Hepatocyte (in vitro differentiated cells): ENCODE measurements around the gene PRELP. TPM values are rescaled to one million over a fixed set of nuclear protein-coding genes. Genes with fewer than 3 reads are reported as not detected.

Experiments used
- DNase-seq: peaks from one replicate; pipeline ENCODE4 v3.0.0-alpha.2; 2016; ENCODE audit warnings: low spot score
- H2AFZ ChIP-seq: fragments of 200-600 bp; sonication (generic); 2 replicates; pipeline ENCODE4 v1.6.0; 2016; ENCODE audit warnings: antibody characterized with exemption, mild to moderate bottlenecking
- H3K27ac ChIP-seq: fragments of 200-600 bp; sonication (generic); 2 replicates; pipeline ENCODE4 v1.5.1; 2016; ENCODE audit warnings: mild to moderate bottlenecking
- H3K27me3 ChIP-seq: fragments of 200-600 bp; sonication (generic); 2 replicates; pipeline ENCODE4 v1.6.1; 2016
- H3K36me3 ChIP-seq: fragments of 200-600 bp; sonication (generic); replicated peaks from 2 replicates; pipeline ENCODE4 v1.5.1; 2016; ENCODE audit warnings: low read depth; ENCODE audit not compliant: insufficient read depth
- H3K4me1 ChIP-seq: fragments of 200-600 bp; sonication (generic); 2 replicates; pipeline ENCODE4 v1.5.1; 2016; ENCODE audit warnings: mild to moderate bottlenecking, moderate library complexity; ENCODE audit not compliant: insufficient read depth
- H3K4me2 ChIP-seq: fragments of 200-600 bp; sonication (generic); 2 replicates; pipeline ENCODE4 v1.6.0; 2016
- H3K4me3 ChIP-seq: fragments of 200-600 bp; sonication (generic); 2 replicates; pipeline ENCODE4 v1.5.1; 2016; ENCODE audit warnings: mild to moderate bottlenecking
- H3K79me2 ChIP-seq: fragments of 200-600 bp; sonication (generic); 2 replicates; pipeline ENCODE4 v1.6.0; 2017; ENCODE audit warnings: mild to moderate bottlenecking
- H3K9me2 ChIP-seq: fragments of 200-600 bp; sonication (generic); replicated peaks from 2 replicates; pipeline ENCODE4 v1.6.0; 2017; ENCODE audit warnings: mild to moderate bottlenecking; ENCODE audit not compliant: insufficient read depth
- H3K9me3 ChIP-seq: fragments of 200-600 bp; sonication (generic); 2 replicates; pipeline ENCODE4 v1.5.1; 2016; ENCODE audit warnings: low read depth, mild to moderate bottlenecking
- H4K20me1 ChIP-seq: fragments of 200-600 bp; sonication (generic); 2 replicates; pipeline ENCODE4 v1.6.0; 2016; ENCODE audit warnings: mild to moderate bottlenecking; ENCODE audit not compliant: insufficient read depth, poor library complexity, severe bottlenecking
- EZH2 ChIP-seq: fragments of 200-600 bp; sonication (generic); IDR thresholded peaks from 2 replicates; pipeline ENCODE4 v1.6.1; 2016; ENCODE audit warnings: antibody characterized with exemption, mild to moderate bottlenecking, borderline replicate concordance
- EZH2phosphoT487 ChIP-seq: fragments of 200-600 bp; sonication (generic); IDR thresholded peaks from one replicate; pipeline ENCODE4 v1.6.1; 2018; ENCODE audit warnings: antibody characterized with exemption, mild to moderate bottlenecking, low read depth, moderate library complexity; ENCODE audit not compliant: unreplicated experiment, severe bottlenecking
- WGBS: methylation state at CpG from one replicate; pipeline ENCODE4 v1.1.6; 2016; ENCODE audit warnings: low lambda C conversion rate; ENCODE audit errors: missing lambda C conversion rate; 5-methylcytosine and 5-hydroxymethylcytosine counted together
- polyA plus RNA-seq: library from polyadenylated mRNA; unstranded; fragments of >200 nt; fragmentation: Nextera tagmentation; extraction: Ambion mirVana; gene quantifications from 2 replicates; pipeline ENCODE4 v1.2.1, GENCODE V29; 2016
- total RNA-seq: library from RNA; depleted of rRNA; stranded (reverse); fragments of >200 nt; gene quantifications from 2 replicates; pipeline ENCODE4 v1.2.3, GENCODE V29; 2014
- TF ChIP-seq, protein P1 (sequence below): fragments of 200-600 bp; sonication (generic); IDR thresholded peaks from 2 replicates; pipeline ENCODE4 v1.5.1; 2016; ENCODE audit warnings: antibody characterized with exemption, mild to moderate bottlenecking; ENCODE audit not compliant: poor library complexity

PRELP gene
- total and polyA plus RNA-seq, 2 experiments from 2014 or later = 0.83 to 10.8 TPM

DNA sequence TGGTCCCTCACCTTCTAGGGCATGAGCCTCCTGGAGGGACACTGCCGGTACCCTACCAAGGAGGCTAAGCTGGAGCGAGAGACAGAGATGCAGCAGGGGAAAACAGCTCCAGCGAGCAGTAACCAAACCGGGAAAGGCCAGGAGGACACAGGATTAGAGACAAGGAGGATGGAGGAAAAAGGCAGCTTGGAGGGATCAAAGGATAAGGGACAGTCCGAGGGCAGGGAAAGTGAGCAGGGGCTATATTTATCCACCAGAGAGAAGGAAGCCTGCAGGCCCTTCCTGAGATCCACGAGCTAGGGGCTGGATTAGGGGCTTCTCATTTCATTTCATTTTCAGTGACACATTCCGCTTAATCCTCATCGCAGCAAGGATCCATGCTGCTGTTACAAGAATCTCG, 33.8 kb upstream of the PRELP start:
- Histone ChIP-seq H3K4me3 (no peak overlapping the region), H3K27ac (no peak overlapping the region), H4K20me1 (no peaks in the 10 kb centered on the region), H3K79me2 (no peaks in the 10 kb centered on the region), H3K9me3 (no peaks in the 10 kb centered on the region), H3K9me2 (no peaks in the 10 kb centered on the region), H3K4me2 (no peak overlapping the region), H3K27me3 (no peaks in the 10 kb centered on the region), H3K36me3 (no peaks in the 10 kb centered on the region), H2AFZ (no peak overlapping the region), H3K4me1 (peaks cover 14% of the 10 kb centered on the region)
- TF ChIP-seq, protein P1, sequence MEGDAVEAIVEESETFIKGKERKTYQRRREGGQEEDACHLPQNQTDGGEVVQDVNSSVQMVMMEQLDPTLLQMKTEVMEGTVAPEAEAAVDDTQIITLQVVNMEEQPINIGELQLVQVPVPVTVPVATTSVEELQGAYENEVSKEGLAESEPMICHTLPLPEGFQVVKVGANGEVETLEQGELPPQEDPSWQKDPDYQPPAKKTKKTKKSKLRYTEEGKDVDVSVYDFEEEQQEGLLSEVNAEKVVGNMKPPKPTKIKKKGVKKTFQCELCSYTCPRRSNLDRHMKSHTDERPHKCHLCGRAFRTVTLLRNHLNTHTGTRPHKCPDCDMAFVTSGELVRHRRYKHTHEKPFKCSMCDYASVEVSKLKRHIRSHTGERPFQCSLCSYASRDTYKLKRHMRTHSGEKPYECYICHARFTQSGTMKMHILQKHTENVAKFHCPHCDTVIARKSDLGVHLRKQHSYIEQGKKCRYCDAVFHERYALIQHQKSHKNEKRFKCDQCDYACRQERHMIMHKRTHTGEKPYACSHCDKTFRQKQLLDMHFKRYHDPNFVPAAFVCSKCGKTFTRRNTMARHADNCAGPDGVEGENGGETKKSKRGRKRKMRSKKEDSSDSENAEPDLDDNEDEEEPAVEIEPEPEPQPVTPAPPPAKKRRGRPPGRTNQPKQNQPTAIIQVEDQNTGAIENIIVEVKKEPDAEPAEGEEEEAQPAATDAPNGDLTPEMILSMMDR = no peak
- TF ChIP-seq EZH2 (no peak), EZH2phosphoT487 (no peak)
- DNase-seq = no peak
- WGBS = 74% methylated on average over 9 of the region's 9 CpGs

DNA sequence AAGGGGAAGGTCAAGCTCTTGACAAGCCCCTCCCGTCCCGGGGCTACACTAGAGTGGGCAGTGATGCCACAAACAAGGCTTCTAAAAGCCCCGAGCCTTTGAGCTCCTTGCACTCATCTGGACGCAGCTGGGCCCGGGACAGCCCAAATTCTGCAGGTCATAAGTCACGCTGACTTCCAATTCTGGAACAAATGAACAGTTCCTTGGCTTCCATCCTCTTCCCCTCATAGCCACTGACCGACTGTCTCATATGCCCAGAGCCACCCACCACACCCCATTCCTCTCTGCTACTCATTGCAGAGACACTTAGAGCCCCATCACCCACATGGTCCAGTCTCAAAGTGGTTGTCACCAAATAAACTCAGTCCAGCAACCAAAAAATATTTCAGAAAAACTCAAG, 32.8 kb upstream of the PRELP start:
- no peak for DNase-seq
- Histone ChIP-seq H2AFZ (no peak overlapping the region), H3K27me3 (no peaks in the 10 kb centered on the region), H3K4me2 (no peak overlapping the region), H3K9me2 (no peaks in the 10 kb centered on the region), H3K79me2 (no peaks in the 10 kb centered on the region), H3K36me3 (no peaks in the 10 kb centered on the region), H3K4me3 (no peak overlapping the region), H4K20me1 (no peaks in the 10 kb centered on the region), H3K4me1 (peaks cover 16% of the 10 kb centered on the region), H3K9me3 (no peaks in the 10 kb centered on the region), H3K27ac (no peak overlapping the region)
- TF ChIP-seq, protein P1 = no peak
- TF ChIP-seq EZH2 (no peak), EZH2phosphoT487 (no peak)
- 91% methylated on average over 7 of the region's 7 CpGs for WGBS

DNA sequence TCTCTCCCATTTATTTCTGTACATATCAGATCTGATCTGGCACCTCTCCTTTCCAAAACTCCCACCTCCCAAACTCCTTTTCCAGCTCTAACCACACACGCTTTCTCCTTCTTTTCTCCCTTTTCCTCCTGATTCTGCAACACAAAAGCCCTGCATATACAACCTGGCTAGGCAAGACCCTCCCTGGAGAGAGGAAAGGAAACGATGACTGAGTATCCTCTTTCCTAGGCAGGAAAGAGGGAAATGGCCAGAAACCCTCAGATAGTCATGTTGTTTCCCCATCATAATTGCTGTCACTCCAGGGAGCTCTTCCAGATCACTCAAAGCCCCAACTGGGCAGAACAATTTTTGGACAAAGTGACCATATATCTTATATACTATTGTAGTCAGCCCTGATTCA, 32.3 kb upstream of the PRELP start:
- no peaks in the 10 kb centered on the region for H3K9me3 ChIP-seq
- H3K9me2 ChIP-seq = no peaks in the 10 kb centered on the region
- TF ChIP-seq EZH2 = no peak
- no peak for TF ChIP-seq EZH2phosphoT487
- TF ChIP-seq, protein P1 = no peak
- DNase-seq = no peak
- no peaks in the 10 kb centered on the region for H3K36me3 ChIP-seq
- H2AFZ ChIP-seq = no peak overlapping the region
- no peaks in the 10 kb centered on the region for H3K27me3 ChIP-seq
- no peak overlapping the region for H3K27ac ChIP-seq
- no peak overlapping the region for H3K4me2 ChIP-seq
- H3K79me2 ChIP-seq = no peaks in the 10 kb centered on the region
- H4K20me1 ChIP-seq = no peaks in the 10 kb centered on the region
- peaks cover 20% of the 10 kb centered on the region for H3K4me1 ChIP-seq
- 83% methylated on average over 2 of the region's 2 CpGs for WGBS
- H3K4me3 ChIP-seq = no peak overlapping the region

DNA sequence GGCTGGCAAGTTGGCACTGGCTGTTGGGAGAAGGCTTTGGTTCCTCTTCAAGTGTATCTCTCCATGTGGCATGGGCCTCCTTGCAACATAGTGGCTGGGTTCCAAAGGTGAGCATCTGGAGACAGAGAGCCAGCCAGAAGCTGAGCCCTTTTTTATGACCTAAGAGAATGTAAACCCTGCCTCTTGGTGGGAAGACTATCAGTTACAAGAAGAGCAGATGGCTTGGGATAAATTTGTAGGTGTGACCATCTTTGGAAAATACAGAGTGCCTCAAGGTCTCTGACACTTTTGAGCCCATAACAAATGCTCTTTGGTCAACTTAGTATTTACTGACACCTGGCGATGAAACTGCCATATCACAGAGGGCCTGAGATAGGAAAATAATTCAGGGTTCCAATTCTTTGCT, 31.4 kb upstream of the PRELP start:
- H3K27ac ChIP-seq = no peak overlapping the region
- H3K36me3 ChIP-seq = no peaks in the 10 kb centered on the region
- no peak for TF ChIP-seq EZH2phosphoT487
- TF ChIP-seq, protein P1 = no peak
- no peak for TF ChIP-seq EZH2
- no peaks in the 10 kb centered on the region for H3K9me2 ChIP-seq
- no peak overlapping the region for H2AFZ ChIP-seq
- no peaks in the 10 kb centered on the region for H4K20me1 ChIP-seq
- WGBS = 86% methylated on average over 1 of the region's 1 CpG
- no peaks in the 10 kb centered on the region for H3K9me3 ChIP-seq
- no peak overlapping the region for H3K4me3 ChIP-seq
- no peaks in the 10 kb centered on the region for H3K79me2 ChIP-seq
- H3K27me3 ChIP-seq = no peaks in the 10 kb centered on the region
- peak; percentile 63 for DNase-seq
- no peak overlapping the region for H3K4me2 ChIP-seq
- peaks cover 28% of the 10 kb centered on the region for H3K4me1 ChIP-seq
